HG03558 (cell line): Measurements from ENCODE around the gene AKT2.

Experiments
- ATAC-seq: cut with Tn5 transposase; IDR thresholded peaks from one replicate; pipeline ENCODE4 v1.9.1; 2021; ENCODE audit warnings: moderate number of reproducible peaks; ENCODE audit not compliant: unreplicated experiment; ENCODE audit errors: extremely low read depth

The AKT2 gene

GRCh38 chr19:40239415-40240226, 45.5 kb downstream of the AKT2 start:
- ATAC-seq, result no peak

DNA sequence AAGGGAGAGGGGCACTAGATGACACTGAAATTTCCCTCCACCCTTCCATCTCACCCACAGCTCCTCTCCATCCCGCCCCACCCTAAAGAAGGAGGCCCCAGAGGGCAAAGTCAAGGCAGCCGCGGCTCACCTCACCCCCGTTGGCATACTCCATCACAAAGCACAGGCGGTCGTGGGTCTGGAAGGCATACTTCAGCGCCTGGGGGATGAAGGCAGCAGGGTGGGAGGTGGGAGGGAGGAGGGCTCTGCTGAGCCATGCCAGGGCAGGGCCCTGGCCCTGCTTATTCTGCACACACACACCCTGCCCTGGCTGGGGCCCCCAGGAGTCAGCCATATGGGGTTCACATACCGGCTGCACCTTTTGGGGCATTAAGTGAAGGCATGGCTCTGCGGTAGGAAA, 46.4 kb downstream of the AKT2 start:
- no peak for ATAC-seq

DNA sequence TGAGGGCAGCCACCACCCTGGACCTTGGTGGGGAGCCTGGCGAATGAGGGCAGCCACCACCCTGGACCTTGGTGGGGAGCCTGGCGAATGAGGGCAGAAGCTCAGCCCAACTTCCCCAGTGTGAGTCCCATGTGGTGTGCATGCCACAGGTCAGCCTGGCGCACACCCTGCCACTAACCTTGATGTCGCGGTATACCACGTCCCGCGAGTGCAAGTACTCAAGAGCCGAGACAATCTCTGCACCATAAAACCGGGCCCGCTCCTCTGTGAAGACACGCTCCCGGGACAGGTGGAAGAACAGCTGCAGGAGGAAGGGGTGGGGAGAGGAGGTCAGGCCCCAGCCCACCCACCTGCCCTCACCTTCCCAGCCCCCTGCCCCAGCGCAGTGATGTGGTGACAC, 47.4 kb downstream of the AKT2 start:
- ATAC-seq, result no peak

DNA sequence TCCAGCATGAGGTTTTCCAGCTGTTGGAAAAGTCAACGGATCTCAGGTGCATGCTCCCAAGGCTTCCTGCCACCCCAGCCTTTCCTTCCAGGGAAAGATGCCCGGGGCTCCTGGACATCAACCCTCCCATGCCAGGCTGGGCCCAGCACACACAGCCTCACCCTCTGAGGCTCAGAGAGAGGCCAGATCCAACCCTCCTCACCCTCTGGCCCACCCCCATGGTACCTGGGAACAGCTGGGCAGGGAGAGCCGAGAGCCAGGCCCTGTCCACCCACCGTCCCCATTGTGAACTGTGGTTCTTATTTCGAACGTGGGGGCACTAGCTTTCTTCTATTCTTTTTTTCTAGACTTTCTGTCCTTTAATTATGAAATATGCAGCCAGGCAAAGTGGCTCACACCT, 48.8 kb downstream of the AKT2 start:
- ATAC-seq, result no peak

GRCh38 chr19:40236026-40236355, 49.2 kb downstream of the AKT2 start:
- no peak for ATAC-seq

DNA sequence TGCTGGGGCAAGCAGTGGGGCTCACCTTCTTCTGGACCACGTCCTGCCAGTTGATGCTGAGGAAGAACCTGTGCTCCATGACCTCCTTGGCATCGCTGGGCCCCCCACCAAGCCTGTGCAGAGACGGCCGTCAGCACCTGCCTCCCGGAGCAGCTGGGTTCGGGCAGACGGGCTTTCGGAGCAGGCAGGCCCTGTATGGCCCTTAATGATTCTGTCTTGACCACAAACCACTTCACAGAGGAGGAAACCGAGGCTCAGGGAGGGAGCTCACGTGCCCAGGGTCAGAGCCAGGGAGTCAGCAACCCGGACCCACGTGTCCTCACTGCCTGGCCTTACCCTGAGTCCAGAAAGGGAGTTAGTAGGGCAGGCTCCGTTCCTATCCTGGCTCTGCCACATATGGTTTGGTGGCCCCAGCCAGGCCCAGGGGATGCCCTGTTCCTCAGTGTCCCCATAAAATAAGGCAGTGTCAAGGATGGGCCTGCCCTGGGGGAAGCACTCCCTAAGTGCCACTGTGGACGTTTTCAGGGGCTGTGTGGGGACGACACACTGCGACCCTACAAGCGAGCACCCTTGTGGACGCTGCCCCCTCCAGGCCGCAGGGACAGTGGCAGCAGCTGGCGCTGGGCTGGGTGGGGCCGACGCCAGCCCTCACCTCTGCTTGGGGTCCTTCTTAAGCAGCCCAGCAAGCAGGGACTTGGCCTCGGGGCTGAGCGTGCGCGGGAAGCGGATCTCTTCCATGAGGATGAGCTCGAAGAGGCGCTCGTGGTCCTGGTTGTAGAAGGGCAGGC, 49.7 kb downstream of the AKT2 start:
- no peak for ATAC-seq

DNA sequence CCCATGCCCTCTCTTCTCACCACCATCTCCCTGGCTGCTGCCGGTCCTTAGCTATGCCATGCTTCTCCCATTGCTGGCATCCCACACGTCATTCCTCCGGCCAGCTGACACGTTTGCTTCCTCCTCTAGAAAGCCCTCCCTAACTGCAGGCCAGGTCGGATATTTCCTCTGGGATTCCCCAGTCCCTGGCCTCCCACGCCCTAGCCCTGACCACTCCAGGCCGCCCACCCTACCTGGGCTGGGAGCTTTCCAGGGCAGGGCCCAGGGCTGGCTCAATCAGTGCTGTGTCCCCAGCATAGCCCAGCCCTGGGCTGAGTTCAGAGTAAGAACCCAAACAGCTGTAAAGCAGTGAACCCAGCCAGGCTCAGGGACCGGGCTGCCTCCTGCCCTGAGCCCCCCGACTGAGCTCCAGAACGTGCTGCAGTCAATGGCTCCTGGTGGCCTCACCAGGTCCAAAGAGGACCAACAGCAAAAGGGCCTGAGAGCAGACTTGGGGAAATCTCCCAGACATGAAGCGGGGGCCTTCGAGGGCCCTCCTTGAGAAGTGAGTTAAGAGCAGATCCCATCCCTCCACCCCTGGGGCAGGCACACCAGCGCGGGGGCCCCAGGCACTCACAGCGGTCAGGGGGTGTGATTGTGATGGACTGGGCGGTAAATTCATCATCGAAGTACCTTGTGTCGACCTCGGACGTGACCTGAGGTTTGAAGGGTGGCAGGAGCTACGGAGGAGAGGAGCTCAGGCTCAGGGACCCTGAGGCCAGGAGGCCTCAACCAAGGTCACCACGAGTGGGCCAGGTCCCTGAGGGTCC, 50.5 kb downstream of the AKT2 start:
- ATAC-seq, result no peak

- ATAC-seq, result no peak
Observed at GRCh38 chr19:40233811-40234389, 51.2 kb downstream of the AKT2 start.

GRCh38 chr19:40232949-40233810, 52.0 kb downstream of the AKT2 start:
- ATAC-seq, result no peak

DNA sequence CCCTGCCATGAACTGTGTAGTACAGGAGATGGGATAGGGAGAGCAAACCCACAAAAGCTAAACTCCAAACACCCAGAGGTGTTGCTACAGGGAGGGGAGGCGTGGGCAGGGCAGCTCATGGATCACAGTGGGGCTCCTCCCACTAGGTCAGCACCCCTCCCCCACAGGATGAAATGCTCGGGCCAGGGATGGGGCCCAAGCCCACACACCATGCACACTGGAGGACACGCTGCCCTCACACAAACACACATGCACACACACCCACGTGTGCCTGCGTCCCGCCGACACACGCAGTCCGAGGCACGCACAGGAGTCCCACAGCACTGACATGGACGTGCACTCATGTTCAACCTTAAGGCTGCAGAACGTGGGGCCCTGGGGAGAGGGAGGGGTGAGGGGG, 52.7 kb downstream of the AKT2 start:
- no peak for ATAC-seq

DNA sequence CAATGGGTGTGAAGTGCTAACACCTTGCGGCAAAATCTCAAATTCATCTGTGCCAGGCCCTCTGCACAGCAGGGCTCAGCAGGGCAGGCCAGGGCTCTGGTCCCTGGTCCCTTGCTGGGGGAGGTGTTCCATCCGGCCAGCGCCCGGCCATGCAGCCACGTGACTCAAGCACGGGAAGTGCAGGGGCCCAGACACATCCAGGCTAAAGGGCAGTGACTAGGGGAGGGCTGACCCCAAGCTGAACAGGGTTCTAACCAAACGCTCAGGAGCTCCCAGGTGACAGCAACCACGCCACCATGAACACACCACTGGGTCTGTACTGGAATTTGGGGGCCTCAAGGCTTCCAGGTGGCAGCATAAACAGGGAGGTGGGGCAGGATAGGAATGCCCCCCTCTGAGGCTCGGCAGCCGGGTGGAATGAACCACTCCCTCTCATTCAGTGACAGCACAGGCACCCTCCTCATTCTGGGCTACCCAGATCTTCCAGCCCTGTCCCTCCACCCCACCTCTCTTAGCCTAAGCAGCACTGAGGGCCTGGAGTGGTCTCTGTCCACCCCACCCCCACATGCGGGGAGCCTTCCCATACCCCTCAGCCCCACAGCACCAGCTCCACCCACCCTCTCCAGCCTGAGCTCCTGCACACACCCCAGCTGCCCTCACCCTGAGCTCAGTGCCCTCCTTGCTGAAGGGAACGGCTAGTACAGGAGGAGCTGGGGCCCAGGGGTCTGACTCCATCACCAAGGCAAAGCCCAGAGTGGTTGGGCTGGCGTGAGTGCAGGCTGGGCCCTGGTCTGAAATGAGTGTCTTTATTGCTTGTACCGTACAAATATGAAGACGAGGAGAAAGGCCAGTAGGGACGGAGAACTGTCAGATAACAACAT, 53.4 kb downstream of the AKT2 start:
- no peak for ATAC-seq

DNA sequence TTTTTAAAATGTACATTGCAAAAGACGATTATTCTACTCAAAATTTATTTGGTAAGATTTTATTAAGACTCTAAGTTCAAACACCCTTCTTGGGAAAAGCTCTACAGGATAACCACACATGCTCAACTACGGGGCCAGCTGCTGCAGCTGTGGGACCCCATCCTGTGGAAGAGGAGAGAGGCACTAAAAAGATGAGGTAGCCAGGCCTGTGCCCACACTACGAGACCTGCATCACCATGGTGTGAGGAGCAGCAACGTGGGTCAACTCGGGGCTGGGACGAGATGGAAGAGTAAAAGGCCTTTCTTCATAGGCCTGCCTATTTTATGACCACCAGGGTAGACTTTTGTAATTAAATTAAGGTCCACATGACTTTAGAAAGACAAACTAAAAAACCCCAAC, 54.1 kb downstream of the AKT2 start:
- no peak for ATAC-seq

- ATAC-seq, result no peak
Observed at GRCh38 chr19:40229926-40230417, 55.2 kb downstream of the AKT2 start.

DNA sequence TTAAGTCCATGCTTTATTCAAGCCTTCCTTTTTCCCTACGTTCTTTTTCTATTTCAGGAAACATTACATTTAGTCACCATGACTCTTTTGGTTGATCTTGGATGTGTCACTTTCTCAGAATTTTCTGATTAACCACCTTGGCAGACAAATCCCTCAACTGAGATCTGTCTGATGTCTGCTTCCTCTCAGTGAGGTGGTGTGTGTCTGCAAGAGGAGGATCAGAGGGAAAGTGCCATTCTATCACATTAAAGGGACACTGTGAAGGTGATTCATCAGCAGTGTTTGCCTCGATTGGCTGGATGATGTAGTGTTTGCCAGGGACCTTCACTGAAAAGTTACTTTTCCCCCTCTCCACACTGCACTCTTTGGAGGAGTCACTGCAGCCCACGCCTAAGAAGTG, 55.7 kb downstream of the AKT2 start:
- ATAC-seq, result no peak

- ATAC-seq, result no peak
Observed at GRCh38 chr19:40228863-40229262, 56.3 kb downstream of the AKT2 start.

- ATAC-seq, result no peak
Observed at GRCh38 chr19:40228346-40228745, 56.8 kb downstream of the AKT2 start.

- no peak for ATAC-seq
Observed at GRCh38 chr19:40225440-40226305, 59.5 kb downstream of the AKT2 start.
